H1 (cell line): ENCODE results near the gene SHH. TPM values are rescaled to one million over a fixed set of nuclear protein-coding genes. Genes with fewer than 3 reads are reported as not detected.

Experiments used
- CTCF ChIA-PET: fragments of 300-600 bp; sonication (Branson Sonifier 250); formaldehyde crosslinking; loops from one replicate; lab custom pipeline; 2021; ENCODE audit not compliant: partially characterized antibody; lab: Charles Lee
- POLR2A ChIA-PET: fragments of 300-600 bp; sonication (Branson Sonifier 250); formaldehyde crosslinking; loops from one replicate; lab custom pipeline; 2021; ENCODE audit warnings: inconsistent platforms; ENCODE audit not compliant: partially characterized antibody; lab: Charles Lee
- DNase-seq, 2 experiments: peaks; one replicate each; pipeline versions ENCODE4 v3.0.0 to v3.0.0-alpha.2; 2010 to 2022; ENCODE audit warnings: low spot score in 2 of 2, low read depth in 1 of 2, mixed read lengths in 1 of 2
- FAIRE-seq: peaks from 2 replicates; lab custom pipeline; 2011; peaks lifted over from hg19 to GRCh38; lab: Jason Lieb, UNC
- H2AFZ ChIP-seq: 2 replicates; pipeline ENCODE4 v1.8.1; 2012; ENCODE audit warnings: low read length, inconsistent platforms
- H2AK5ac ChIP-seq: 2 replicates; pipeline ENCODE4 v1.6.1; 2013; ENCODE audit warnings: low read depth, low read length
- H2BK120ac ChIP-seq: replicated peaks from 2 replicates; pipeline ENCODE3; 2013; ENCODE audit warnings: low read depth, low read length, inconsistent platforms
- H2BK12ac ChIP-seq: 2 replicates; pipeline ENCODE4 v1.6.1; 2013; ENCODE audit warnings: low read depth, low read length
- H2BK15ac ChIP-seq: 2 replicates; pipeline ENCODE4 v1.6.1; 2013; ENCODE audit warnings: low read length
- H2BK20ac ChIP-seq: 2 replicates; pipeline ENCODE4 v1.6.1; 2013; ENCODE audit warnings: low read length
- H2BK5ac ChIP-seq: 2 replicates; pipeline ENCODE4 v1.6.1; 2013; ENCODE audit warnings: low read depth, low read length
- H3K14ac ChIP-seq: 2 replicates; pipeline ENCODE4 v1.6.1; 2013; ENCODE audit warnings: inconsistent platforms; ENCODE audit not compliant: insufficient read length
- H3K18ac ChIP-seq: 2 replicates; pipeline ENCODE4 v1.6.1; 2013; ENCODE audit warnings: low read length; ENCODE audit errors: extremely low read depth
- H3K23ac ChIP-seq: 2 replicates; pipeline ENCODE4 v1.6.1; 2013; ENCODE audit warnings: inconsistent platforms; ENCODE audit not compliant: insufficient read length
- H3K23me2 ChIP-seq: 2 replicates; pipeline ENCODE4 v1.6.1; 2013; ENCODE audit warnings: low read depth, low read length
- H3K27ac ChIP-seq: 2 replicates; pipeline ENCODE4 v1.6.1; 2011; ENCODE audit warnings: low read depth, low read length, inconsistent platforms
- H3K27me3 ChIP-seq, 4 experiments: replicated peaks in 1 of 4; 1 replicate in 1 of 4; 2 replicates in 3 of 4; pipeline versions ENCODE4 v1.6.1 to v1.8.1; 2011 to 2013; ENCODE audit warnings: low read length in 3 of 4, mild to moderate bottlenecking in 3 of 4, inconsistent platforms in 2 of 4, mixed read lengths in 2 of 4, moderate library complexity in 1 of 4; ENCODE audit not compliant: control insufficient read depth in 3 of 4, insufficient read depth in 3 of 4; ENCODE audit errors: extremely low read depth in 1 of 4
- H3K36me3 ChIP-seq, 4 experiments: 2 replicates each; pipeline versions ENCODE4 v1.6.1 to v1.8.1; 2011 to 2013; ENCODE audit warnings: mild to moderate bottlenecking in 4 of 4, low read length in 3 of 4, moderate library complexity in 2 of 4, control low read depth in 1 of 4, inconsistent platforms in 1 of 4; ENCODE audit not compliant: insufficient read depth in 4 of 4, control insufficient read depth in 2 of 4
- H3K4ac ChIP-seq: replicated peaks from 2 replicates; pipeline ENCODE3; 2013; ENCODE audit warnings: low read length, low read depth, mixed read lengths, inconsistent platforms; ENCODE audit not compliant: insufficient read length
- H3K4me1 ChIP-seq, 4 experiments: replicated peaks in 1 of 4; 1 replicate in 1 of 4; 2 replicates in 3 of 4; pipeline versions ENCODE4 v1.6.1 to v1.8.1; 2011 to 2013; ENCODE audit warnings: low read length in 3 of 4, inconsistent platforms in 2 of 4, mixed read lengths in 1 of 4; ENCODE audit not compliant: insufficient read depth in 4 of 4, control insufficient read depth in 3 of 4
- H3K4me2 ChIP-seq, 2 experiments: 2 replicates each; pipeline versions ENCODE4 v1.6.1 to v1.8.1; 2011 to 2013; ENCODE audit warnings: low read depth in 2 of 2, low read length in 2 of 2, control low read depth in 1 of 2, inconsistent platforms in 1 of 2, mild to moderate bottlenecking in 1 of 2; ENCODE audit not compliant: insufficient read depth in 1 of 2
- H3K4me3 ChIP-seq, 4 experiments: fragments of 200-600, 300-600 bp in 1 of 4; sonication (generic), shearing (Covaris generic), sonication (Bioruptor Twin) in 1 of 4; 2 replicates each; pipeline versions ENCODE4 v1.5.1 to v1.8.1; 2011 to 2016; ENCODE audit warnings: low read length in 4 of 4, low read depth in 3 of 4, control low read depth in 2 of 4, inconsistent platforms in 2 of 4, mild to moderate bottlenecking in 2 of 4, mixed read lengths in 1 of 4, moderate library complexity in 1 of 4; ENCODE audit not compliant: insufficient read depth in 2 of 4; ENCODE audit errors: extremely low read depth in 1 of 4
- H3K56ac ChIP-seq: replicated peaks from 2 replicates; pipeline ENCODE3; 2013; ENCODE audit warnings: low read depth, mild to moderate bottlenecking, mixed read lengths, low read length, inconsistent platforms; ENCODE audit not compliant: insufficient read length
- H3K79me1 ChIP-seq: 2 replicates; pipeline ENCODE4 v1.6.1; 2013; ENCODE audit warnings: low read depth, low read length, control low read depth
- H3K79me2 ChIP-seq, 2 experiments: 2 replicates each; pipeline versions ENCODE4 v1.6.1 to v1.8.1; 2012 to 2013; ENCODE audit warnings: low read length in 2 of 2, mild to moderate bottlenecking in 2 of 2, inconsistent platforms in 1 of 2; ENCODE audit not compliant: insufficient read depth in 2 of 2, control insufficient read depth in 1 of 2
- H3K9ac ChIP-seq, 4 experiments: replicated peaks in 1 of 4; 1 replicate in 1 of 4; 2 replicates in 3 of 4; pipeline versions ENCODE4 v1.6.1 to v1.8.1; 2011 to 2013; ENCODE audit warnings: low read depth in 3 of 4, low read length in 3 of 4, control low read depth in 2 of 4, mild to moderate bottlenecking in 2 of 4, moderate library complexity in 2 of 4, inconsistent platforms in 1 of 4; ENCODE audit errors: extremely low read depth in 1 of 4
- H3K9me3 ChIP-seq, 2 experiments: 2 replicates each; pipeline versions ENCODE4 v1.6.1 to v1.8.1; 2012 to 2013; ENCODE audit warnings: mild to moderate bottlenecking in 2 of 2, moderate library complexity in 2 of 2, control low read depth in 1 of 2, inconsistent platforms in 1 of 2, low read depth in 1 of 2, low read length in 1 of 2, mixed read lengths in 1 of 2; ENCODE audit not compliant: insufficient read depth in 2 of 2
- H4K20me1 ChIP-seq, 2 experiments: replicated peaks in 1 of 2; 2 replicates each; pipeline versions ENCODE3 to v1.8.1; 2011 to 2013; ENCODE audit warnings: inconsistent platforms in 2 of 2, low read length in 2 of 2, mild to moderate bottlenecking in 1 of 2; ENCODE audit not compliant: insufficient read depth in 2 of 2, control insufficient read depth in 1 of 2
- H4K5ac ChIP-seq: 2 replicates; pipeline ENCODE4 v1.6.1; 2013; ENCODE audit warnings: low read length, low read depth, mixed read lengths, inconsistent platforms; ENCODE audit not compliant: insufficient read length
- H4K8ac ChIP-seq: 2 replicates; pipeline ENCODE4 v1.8.0; 2013; ENCODE audit warnings: mild to moderate bottlenecking, moderate library complexity, low read length, inconsistent platforms; ENCODE audit not compliant: insufficient read depth; ENCODE audit errors: extremely low read depth
- H4K91ac ChIP-seq: replicated peaks from 2 replicates; pipeline ENCODE3; 2013; ENCODE audit warnings: low read length, mixed read lengths, inconsistent platforms; ENCODE audit not compliant: insufficient read length
- ATF2 ChIP-seq: IDR thresholded peaks from 2 replicates; pipeline ENCODE4 v1.6.1; 2012; ENCODE audit warnings: low read length, inconsistent platforms
- BACH1 ChIP-seq: IDR thresholded peaks from 2 replicates; pipeline ENCODE4 v1.6.1; 2012; ENCODE audit warnings: low read length, improper control_type of control experiment
- CBX5 ChIP-seq: fragments of 300-800, 300-1000 bp; sonication (generic); IDR thresholded peaks from 2 replicates; pipeline ENCODE4 v1.7.1; 2016; ENCODE audit warnings: antibody characterized with exemption, low read length, low read depth
- FOSL1 ChIP-seq: IDR thresholded peaks from 2 replicates; pipeline ENCODE4 v1.6.1; 2011; ENCODE audit warnings: mild to moderate bottlenecking, low read depth, low read length, moderate library complexity; ENCODE audit not compliant: insufficient read depth
- JUN ChIP-seq: IDR thresholded peaks from 2 replicates; pipeline ENCODE4 v1.6.1; 2011; ENCODE audit warnings: low read depth, mild to moderate bottlenecking, improper control_type of control experiment, low read length
- RXRA ChIP-seq: IDR thresholded peaks from 2 replicates; pipeline ENCODE4 v1.6.1; 2011; ENCODE audit warnings: low read depth, mild to moderate bottlenecking, low read length, moderate library complexity; ENCODE audit not compliant: insufficient read depth
- SIN3A ChIP-seq, 2 experiments: IDR thresholded peaks in 1 of 2; conservative IDR thresholded peaks in 1 of 2; 2 replicates each; pipeline ENCODE4 v1.6.1; 2011 to 2012; ENCODE audit warnings: low read length in 2 of 2, improper control_type of control experiment in 1 of 2, low read depth in 1 of 2, mild to moderate bottlenecking in 1 of 2
- SUZ12 ChIP-seq: fragments of 200-600 bp; sonication (generic); IDR thresholded peaks from 2 replicates; pipeline ENCODE4 v1.6.1; 2012; ENCODE audit warnings: mild to moderate bottlenecking, inconsistent platforms, low read length, moderate library complexity, mixed read lengths
- TAF7 ChIP-seq: optimal IDR thresholded peaks from 2 replicates; pipeline ENCODE3; 2011; ENCODE audit warnings: low read depth, mild to moderate bottlenecking, inconsistent platforms, low read length, moderate library complexity, borderline replicate concordance
- TCF12 ChIP-seq: IDR thresholded peaks from 2 replicates; pipeline ENCODE4 v1.6.1; 2011; ENCODE audit warnings: low read depth, mild to moderate bottlenecking, low read length
- WGBS, 2 experiments: shearing (Covaris generic) in 1 of 2; methylation state at CpG; one replicate each; pipeline versions ENCODE4 v1.1.6 to v1.1.7; 2013 to 2015; ENCODE audit warnings: low lambda C conversion rate in 2 of 2, mixed read lengths in 2 of 2, inconsistent platforms in 1 of 2, low coverage in 1 of 2, missing lambda C conversion rate in 1 of 2; ENCODE audit not compliant: insufficient replicate concordance in 2 of 2, insufficient coverage in 1 of 2, insufficient read length in 1 of 2; ENCODE audit errors: extremely low coverage in 1 of 2, missing lambda C conversion rate in 1 of 2; 5-methylcytosine and 5-hydroxymethylcytosine counted together
- polyA plus RNA-seq, 7 experiments: library from polyadenylated mRNA; depleted of rRNA in 3 of 7; stranded (reverse) in 5 of 7; unstranded in 2 of 7; fragments of >200 nt in 5 of 7; fragments of 200-250 nt in 2 of 7; gene quantifications; 1 replicate in 5 of 7; 2 replicates in 1 of 7; 4 replicates in 1 of 7; pipeline versions ENCODE4 v1.2.1 to v1.2.3, GENCODE V29; 2011 to 2013; ENCODE audit warnings: missing spikeins in 2 of 7, mixed read lengths in 2 of 7
- total RNA-seq: library from RNA; stranded (reverse); fragmentation: NEBNext Ultra II Directional; extraction: Animal tissue kit (Norgen Biotek cat#: 25700); gene quantifications from 2 replicates; pipeline ENCODE4 v1.2.1, GENCODE V29; 2021

The SHH gene
- total and polyA plus RNA-seq, 2 of the 8 experiments (the other 6 are each of a cell fraction or from before 2014, with no cell fraction given): not detected

- H2BK20ac ChIP-seq: no peak overlapping the region; the same call in 1 of the 2 replicates
- no peak overlapping the region for H2AK5ac ChIP-seq
- H3K4me1 ChIP-seq: peaks cover 2 to 11% (median 6%) of the 10 kb centered on the region in 4 experiments
- no peak overlapping the region for H2BK5ac ChIP-seq
- H2BK15ac ChIP-seq: no peak overlapping the region
- peaks cover 34 to 93% (median 79%) of the 10 kb centered on the region in 4 experiments for H3K27me3 ChIP-seq
- H3K18ac ChIP-seq: no peak overlapping the region
- no peak overlapping the region for H4K5ac ChIP-seq
- peaks cover under 1 to 4% of the 10 kb centered on the region in 2 experiments for H4K20me1 ChIP-seq
- WGBS, 2 experiments: 85% methylated on average over 11 of the region's 11 CpGs; no CpG with 5 or more reads in 1 of the 2 experiments
- H3K4ac ChIP-seq: no peak overlapping the region
- H3K9ac ChIP-seq: no peak overlapping the region
- H4K91ac ChIP-seq: no peak overlapping the region
- H3K23ac ChIP-seq: no peak overlapping the region
- H3K56ac ChIP-seq: no peak overlapping the region
- no peak overlapping the region for H3K4me3 ChIP-seq
- H3K23me2 ChIP-seq: peaks cover 5% of the 10 kb centered on the region; the same call in 1 of the 2 replicates
- H3K79me1 ChIP-seq: no peaks in the 10 kb centered on the region
- H3K36me3 ChIP-seq: peaks cover 0 to 6% (median 0%) of the 10 kb centered on the region in 4 experiments; a peak in 2 of 8 replicates
- no peak overlapping the region for H2AFZ ChIP-seq
- no peak for TF ChIP-seq SIN3A (conservative IDR thresholded peaks at IDR 0.05 in 1 of 2, IDR thresholded peaks at IDR 0.05 in 1 of 2; ENCODE audit: low read depth in 1 of 2, low read length in 2 of 2)
- TF ChIP-seq TAF7: no peak
- no peak for TF ChIP-seq JUN
- TF ChIP-seq BACH1: no peak
- TF ChIP-seq TCF12: no peak
- TF ChIP-seq ATF2: no peak
- no peak for TF ChIP-seq SUZ12
- no peak for TF ChIP-seq CBX5
- no peak for TF ChIP-seq RXRA
- TF ChIP-seq FOSL1: no peak
- no peak overlapping the region for H2BK12ac ChIP-seq
- ChIA-PET POLR2A (no interaction called here), CTCF (interaction anchor here (0.6 kb wide), 1 partner anchor 137 kb away, joined by 3 read pairs; no protein-coding TSS in a partner anchor)
- no peak overlapping the region for H4K8ac ChIP-seq
- H3K9me3 ChIP-seq: peaks cover 0 to 8% of the 10 kb centered on the region in 2 experiments; a peak in 2 of 4 replicates
- no peak for DNase-seq
- no peak overlapping the region for H3K14ac ChIP-seq
- H3K4me2 ChIP-seq: no peak overlapping the region
- no peak overlapping the region for H3K27ac ChIP-seq
- no peak for FAIRE-seq
- no peak overlapping the region for H2BK120ac ChIP-seq
- no peaks in the 10 kb centered on the region for H3K79me2 ChIP-seq
These were observed 12.0 kb downstream of the SHH start for GRCh38 chr7:155800301-155800700.
